H1 (cell line): ENCODE results near the gene NRXN3. TPM values are rescaled to one million over a fixed set of nuclear protein-coding genes. Genes with fewer than 3 reads are reported as not detected.

Experiments
- CTCF ChIA-PET: fragments of 300-600 bp; sonication (Branson Sonifier 250); formaldehyde crosslinking; loops from one replicate; lab custom pipeline; 2021; ENCODE audit not compliant: partially characterized antibody; lab: Charles Lee
- POLR2A ChIA-PET: fragments of 300-600 bp; sonication (Branson Sonifier 250); formaldehyde crosslinking; loops from one replicate; lab custom pipeline; 2021; ENCODE audit warnings: inconsistent platforms; ENCODE audit not compliant: partially characterized antibody; lab: Charles Lee
- DNase-seq, 2 experiments: peaks; one replicate each; pipeline versions ENCODE4 v3.0.0 to v3.0.0-alpha.2; 2010 to 2022; ENCODE audit warnings: low spot score in 2 of 2, low read depth in 1 of 2, mixed read lengths in 1 of 2
- FAIRE-seq: peaks from 2 replicates; lab custom pipeline; 2011; peaks lifted over from hg19 to GRCh38; lab: Jason Lieb, UNC
- H2AFZ ChIP-seq: 2 replicates; pipeline ENCODE4 v1.8.1; 2012; ENCODE audit warnings: low read length, inconsistent platforms
- H2AK5ac ChIP-seq: 2 replicates; pipeline ENCODE4 v1.6.1; 2013; ENCODE audit warnings: low read depth, low read length
- H2BK120ac ChIP-seq: replicated peaks from 2 replicates; pipeline ENCODE3; 2013; ENCODE audit warnings: low read depth, low read length, inconsistent platforms
- H2BK12ac ChIP-seq: 2 replicates; pipeline ENCODE4 v1.6.1; 2013; ENCODE audit warnings: low read depth, low read length
- H2BK15ac ChIP-seq: 2 replicates; pipeline ENCODE4 v1.6.1; 2013; ENCODE audit warnings: low read length
- H2BK20ac ChIP-seq: 2 replicates; pipeline ENCODE4 v1.6.1; 2013; ENCODE audit warnings: low read length
- H2BK5ac ChIP-seq: 2 replicates; pipeline ENCODE4 v1.6.1; 2013; ENCODE audit warnings: low read depth, low read length
- H3K14ac ChIP-seq: 2 replicates; pipeline ENCODE4 v1.6.1; 2013; ENCODE audit warnings: inconsistent platforms; ENCODE audit not compliant: insufficient read length
- H3K18ac ChIP-seq: 2 replicates; pipeline ENCODE4 v1.6.1; 2013; ENCODE audit warnings: low read length; ENCODE audit errors: extremely low read depth
- H3K23ac ChIP-seq: 2 replicates; pipeline ENCODE4 v1.6.1; 2013; ENCODE audit warnings: inconsistent platforms; ENCODE audit not compliant: insufficient read length
- H3K23me2 ChIP-seq: 2 replicates; pipeline ENCODE4 v1.6.1; 2013; ENCODE audit warnings: low read depth, low read length
- H3K27ac ChIP-seq: 2 replicates; pipeline ENCODE4 v1.6.1; 2011; ENCODE audit warnings: low read depth, low read length, inconsistent platforms
- H3K27me3 ChIP-seq, 4 experiments: replicated peaks in 1 of 4; 1 replicate in 1 of 4; 2 replicates in 3 of 4; pipeline versions ENCODE4 v1.6.1 to v1.8.1; 2011 to 2013; ENCODE audit warnings: low read length in 3 of 4, mild to moderate bottlenecking in 3 of 4, inconsistent platforms in 2 of 4, mixed read lengths in 2 of 4, moderate library complexity in 1 of 4; ENCODE audit not compliant: control insufficient read depth in 3 of 4, insufficient read depth in 3 of 4; ENCODE audit errors: extremely low read depth in 1 of 4
- H3K36me3 ChIP-seq, 4 experiments: 2 replicates each; pipeline versions ENCODE4 v1.6.1 to v1.8.1; 2011 to 2013; ENCODE audit warnings: mild to moderate bottlenecking in 4 of 4, low read length in 3 of 4, moderate library complexity in 2 of 4, control low read depth in 1 of 4, inconsistent platforms in 1 of 4; ENCODE audit not compliant: insufficient read depth in 4 of 4, control insufficient read depth in 2 of 4
- H3K4ac ChIP-seq: replicated peaks from 2 replicates; pipeline ENCODE3; 2013; ENCODE audit warnings: low read length, low read depth, mixed read lengths, inconsistent platforms; ENCODE audit not compliant: insufficient read length
- H3K4me1 ChIP-seq, 4 experiments: replicated peaks in 1 of 4; 1 replicate in 1 of 4; 2 replicates in 3 of 4; pipeline versions ENCODE4 v1.6.1 to v1.8.1; 2011 to 2013; ENCODE audit warnings: low read length in 3 of 4, inconsistent platforms in 2 of 4, mixed read lengths in 1 of 4; ENCODE audit not compliant: insufficient read depth in 4 of 4, control insufficient read depth in 3 of 4
- H3K4me2 ChIP-seq, 2 experiments: 2 replicates each; pipeline versions ENCODE4 v1.6.1 to v1.8.1; 2011 to 2013; ENCODE audit warnings: low read depth in 2 of 2, low read length in 2 of 2, control low read depth in 1 of 2, inconsistent platforms in 1 of 2, mild to moderate bottlenecking in 1 of 2; ENCODE audit not compliant: insufficient read depth in 1 of 2
- H3K4me3 ChIP-seq, 4 experiments: fragments of 200-600, 300-600 bp in 1 of 4; sonication (generic), shearing (Covaris generic), sonication (Bioruptor Twin) in 1 of 4; 2 replicates each; pipeline versions ENCODE4 v1.5.1 to v1.8.1; 2011 to 2016; ENCODE audit warnings: low read length in 4 of 4, low read depth in 3 of 4, control low read depth in 2 of 4, inconsistent platforms in 2 of 4, mild to moderate bottlenecking in 2 of 4, mixed read lengths in 1 of 4, moderate library complexity in 1 of 4; ENCODE audit not compliant: insufficient read depth in 2 of 4; ENCODE audit errors: extremely low read depth in 1 of 4
- H3K56ac ChIP-seq: replicated peaks from 2 replicates; pipeline ENCODE3; 2013; ENCODE audit warnings: low read depth, mild to moderate bottlenecking, mixed read lengths, low read length, inconsistent platforms; ENCODE audit not compliant: insufficient read length
- H3K79me1 ChIP-seq: 2 replicates; pipeline ENCODE4 v1.6.1; 2013; ENCODE audit warnings: low read depth, low read length, control low read depth
- H3K79me2 ChIP-seq, 2 experiments: 2 replicates each; pipeline versions ENCODE4 v1.6.1 to v1.8.1; 2012 to 2013; ENCODE audit warnings: low read length in 2 of 2, mild to moderate bottlenecking in 2 of 2, inconsistent platforms in 1 of 2; ENCODE audit not compliant: insufficient read depth in 2 of 2, control insufficient read depth in 1 of 2
- H3K9ac ChIP-seq, 4 experiments: replicated peaks in 1 of 4; 1 replicate in 1 of 4; 2 replicates in 3 of 4; pipeline versions ENCODE4 v1.6.1 to v1.8.1; 2011 to 2013; ENCODE audit warnings: low read depth in 3 of 4, low read length in 3 of 4, control low read depth in 2 of 4, mild to moderate bottlenecking in 2 of 4, moderate library complexity in 2 of 4, inconsistent platforms in 1 of 4; ENCODE audit errors: extremely low read depth in 1 of 4
- H3K9me3 ChIP-seq, 2 experiments: 2 replicates each; pipeline versions ENCODE4 v1.6.1 to v1.8.1; 2012 to 2013; ENCODE audit warnings: mild to moderate bottlenecking in 2 of 2, moderate library complexity in 2 of 2, control low read depth in 1 of 2, inconsistent platforms in 1 of 2, low read depth in 1 of 2, low read length in 1 of 2, mixed read lengths in 1 of 2; ENCODE audit not compliant: insufficient read depth in 2 of 2
- H4K20me1 ChIP-seq, 2 experiments: replicated peaks in 1 of 2; 2 replicates each; pipeline versions ENCODE3 to v1.8.1; 2011 to 2013; ENCODE audit warnings: inconsistent platforms in 2 of 2, low read length in 2 of 2, mild to moderate bottlenecking in 1 of 2; ENCODE audit not compliant: insufficient read depth in 2 of 2, control insufficient read depth in 1 of 2
- H4K5ac ChIP-seq: 2 replicates; pipeline ENCODE4 v1.6.1; 2013; ENCODE audit warnings: low read length, low read depth, mixed read lengths, inconsistent platforms; ENCODE audit not compliant: insufficient read length
- H4K8ac ChIP-seq: 2 replicates; pipeline ENCODE4 v1.8.0; 2013; ENCODE audit warnings: mild to moderate bottlenecking, moderate library complexity, low read length, inconsistent platforms; ENCODE audit not compliant: insufficient read depth; ENCODE audit errors: extremely low read depth
- H4K91ac ChIP-seq: replicated peaks from 2 replicates; pipeline ENCODE3; 2013; ENCODE audit warnings: low read length, mixed read lengths, inconsistent platforms; ENCODE audit not compliant: insufficient read length
- EGR1 ChIP-seq: IDR thresholded peaks from 2 replicates; pipeline ENCODE4 v1.6.1; 2011; ENCODE audit warnings: low read depth, low read length, borderline replicate concordance
- EZH2 ChIP-seq: fragments of 200-600 bp; sonication (generic); IDR thresholded peaks from 2 replicates; pipeline ENCODE4 v1.7.1; 2012; ENCODE audit warnings: low read depth, mild to moderate bottlenecking, moderate library complexity, low read length, inconsistent platforms; ENCODE audit not compliant: severe bottlenecking
- GABPA ChIP-seq: IDR thresholded peaks from 2 replicates; pipeline ENCODE4 v1.6.1; 2011; ENCODE audit warnings: mild to moderate bottlenecking, low read length, moderate library complexity, borderline replicate concordance; ENCODE audit not compliant: insufficient read depth
- HDAC6 ChIP-seq: IDR thresholded peaks from one replicate; pipeline ENCODE4 v1.7.1; 2012; ENCODE audit warnings: low read depth, mild to moderate bottlenecking, inconsistent platforms, low read length, moderate library complexity
- KDM4A ChIP-seq: IDR thresholded peaks from one replicate; pipeline ENCODE4 v1.7.1; 2012; ENCODE audit warnings: low read depth, mild to moderate bottlenecking, moderate library complexity, low read length, inconsistent platforms; ENCODE audit not compliant: severe bottlenecking
- MAFK ChIP-seq: IDR thresholded peaks from 2 replicates; pipeline ENCODE4 v1.6.1; 2012; ENCODE audit warnings: low read depth, mild to moderate bottlenecking, improper control_type of control experiment, low read length
- NRF1 ChIP-seq: IDR thresholded peaks from 2 replicates; pipeline ENCODE4 v1.6.1; 2011; ENCODE audit warnings: mild to moderate bottlenecking, low read depth, low read length, improper control_type of control experiment
- PHF8 ChIP-seq: fragments of 200-600 bp; sonication (generic); conservative IDR thresholded peaks from 2 replicates; pipeline ENCODE4 v1.7.1; 2012; ENCODE audit warnings: low read depth, mild to moderate bottlenecking, inconsistent platforms, low read length, moderate library complexity
- RBBP5 ChIP-seq: IDR thresholded peaks from 2 replicates; pipeline ENCODE4 v1.7.1; 2012; ENCODE audit warnings: low read depth, mild to moderate bottlenecking, inconsistent platforms, low read length, moderate library complexity, borderline replicate concordance
- RXRA ChIP-seq: IDR thresholded peaks from 2 replicates; pipeline ENCODE4 v1.6.1; 2011; ENCODE audit warnings: low read depth, mild to moderate bottlenecking, low read length, moderate library complexity; ENCODE audit not compliant: insufficient read depth
- SIRT6 ChIP-seq: IDR thresholded peaks from one replicate; pipeline ENCODE4 v1.7.1; 2012; ENCODE audit warnings: low read length, inconsistent platforms
- SP4 ChIP-seq: IDR thresholded peaks from 2 replicates; pipeline ENCODE4 v1.6.1; 2012; ENCODE audit warnings: low read length, inconsistent platforms
- TAF7 ChIP-seq: optimal IDR thresholded peaks from 2 replicates; pipeline ENCODE3; 2011; ENCODE audit warnings: low read depth, mild to moderate bottlenecking, inconsistent platforms, low read length, moderate library complexity, borderline replicate concordance
- TBP ChIP-seq: IDR thresholded peaks from 2 replicates; pipeline ENCODE4 v1.6.1; 2011; ENCODE audit warnings: low read depth, low read length, improper control_type of control experiment
- WGBS, 2 experiments: shearing (Covaris generic) in 1 of 2; methylation state at CpG; one replicate each; pipeline versions ENCODE4 v1.1.6 to v1.1.7; 2013 to 2015; ENCODE audit warnings: low lambda C conversion rate in 2 of 2, mixed read lengths in 2 of 2, inconsistent platforms in 1 of 2, low coverage in 1 of 2, missing lambda C conversion rate in 1 of 2; ENCODE audit not compliant: insufficient replicate concordance in 2 of 2, insufficient coverage in 1 of 2, insufficient read length in 1 of 2; ENCODE audit errors: extremely low coverage in 1 of 2, missing lambda C conversion rate in 1 of 2; 5-methylcytosine and 5-hydroxymethylcytosine counted together
- polyA plus RNA-seq, 7 experiments: library from polyadenylated mRNA; depleted of rRNA in 3 of 7; stranded (reverse) in 5 of 7; unstranded in 2 of 7; fragments of >200 nt in 5 of 7; fragments of 200-250 nt in 2 of 7; gene quantifications; 1 replicate in 5 of 7; 2 replicates in 1 of 7; 4 replicates in 1 of 7; pipeline versions ENCODE4 v1.2.1 to v1.2.3, GENCODE V29; 2011 to 2013; ENCODE audit warnings: missing spikeins in 2 of 7, mixed read lengths in 2 of 7
- total RNA-seq: library from RNA; stranded (reverse); fragmentation: NEBNext Ultra II Directional; extraction: Animal tissue kit (Norgen Biotek cat#: 25700); gene quantifications from 2 replicates; pipeline ENCODE4 v1.2.1, GENCODE V29; 2021

Gene NRXN3
- total and polyA plus RNA-seq, 2 of the 8 experiments (the other 6 are each of a cell fraction or from before 2014, with no cell fraction given) = 2.6 to 4.1 TPM

- H2BK120ac ChIP-seq = no peak overlapping the region
- H3K79me1 ChIP-seq = no peaks in the 10 kb centered on the region
- H3K4ac ChIP-seq = no peak overlapping the region
- no peaks in the 10 kb centered on the region for H3K4me1 ChIP-seq
- no peak overlapping the region for H2BK5ac ChIP-seq
- H3K23me2 ChIP-seq = no peaks in the 10 kb centered on the region
- no peaks in the 10 kb centered on the region for H3K79me2 ChIP-seq
- no peaks in the 10 kb centered on the region for H3K27me3 ChIP-seq
- H2BK15ac ChIP-seq = no peak overlapping the region
- H2BK12ac ChIP-seq = no peak overlapping the region
- H3K9ac ChIP-seq = no peak overlapping the region
- H4K91ac ChIP-seq = no peak overlapping the region
- no peak overlapping the region for H4K5ac ChIP-seq
- ChIA-PET CTCF (interaction anchor here (0.6 to 1.4 kb wide), 4 partner anchors 13 to 245 kb away, joined by 3 to 4 read pairs (median 4); no protein-coding TSS in a partner anchor), POLR2A (interaction anchor here (0.6 kb wide), 1 partner anchor 14 kb away, joined by 3 read pairs; no protein-coding TSS in a partner anchor)
- no peak overlapping the region for H3K18ac ChIP-seq
- H4K20me1 ChIP-seq = no peaks in the 10 kb centered on the region
- WGBS, 2 experiments = 96% methylated on average over 6 of the region's 6 CpGs; no CpG with 5 or more reads in 1 of the 2 experiments
- H3K56ac ChIP-seq = no peak overlapping the region
- no peak overlapping the region for H3K23ac ChIP-seq
- no peak overlapping the region for H2AFZ ChIP-seq
- no peak for DNase-seq
- no peak overlapping the region for H2AK5ac ChIP-seq
- no peak for TF ChIP-seq RBBP5
- no peak for TF ChIP-seq EGR1
- TF ChIP-seq HDAC6 = no peak
- no peak for TF ChIP-seq TBP
- no peak for TF ChIP-seq GABPA
- TF ChIP-seq MAFK = no peak
- TF ChIP-seq SIRT6 = no peak
- no peak for TF ChIP-seq SP4
- no peak for TF ChIP-seq KDM4A
- TF ChIP-seq EZH2 = no peak
- TF ChIP-seq PHF8 = no peak
- no peak for TF ChIP-seq TAF7
- no peak for TF ChIP-seq RXRA
- no peak for TF ChIP-seq NRF1
- H2BK20ac ChIP-seq = no peak overlapping the region
- H3K4me2 ChIP-seq = no peak overlapping the region
- H3K14ac ChIP-seq = no peak overlapping the region
- no peaks in the 10 kb centered on the region for H3K9me3 ChIP-seq
- no peak for FAIRE-seq
- H3K4me3 ChIP-seq = no peak overlapping the region
- H3K36me3 ChIP-seq = no peaks in the 10 kb centered on the region
- no peak overlapping the region for H4K8ac ChIP-seq
- H3K27ac ChIP-seq = no peak overlapping the region
Measured at GRCh38 chr14:78195431-78195830, 25.3 kb downstream of the NRXN3 start.
